ENCODE measurements around the gene RRAD.

The RRAD gene

DNA sequence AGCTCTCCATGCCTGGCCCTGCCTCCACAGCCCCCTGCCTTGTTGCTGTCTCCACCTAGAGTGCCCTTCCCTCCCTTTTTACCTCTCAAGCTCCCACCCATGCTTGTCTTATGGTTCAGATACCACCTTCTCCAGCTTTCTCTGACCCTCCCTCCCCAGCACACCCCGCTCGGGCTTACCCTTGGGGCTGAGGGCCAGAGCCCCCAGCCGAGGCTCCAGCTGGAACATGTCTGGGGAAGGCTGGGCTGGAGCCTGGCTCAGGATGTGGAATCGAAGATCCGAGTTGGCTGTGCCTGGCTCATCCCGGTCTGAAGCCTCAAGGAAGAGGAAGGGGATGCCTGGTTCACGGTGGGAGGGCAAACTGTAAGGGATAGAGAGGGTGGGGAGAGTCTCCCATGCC is 10.3 kb downstream of the RRAD start:
- TF ChIP-seq, protein P1, sequence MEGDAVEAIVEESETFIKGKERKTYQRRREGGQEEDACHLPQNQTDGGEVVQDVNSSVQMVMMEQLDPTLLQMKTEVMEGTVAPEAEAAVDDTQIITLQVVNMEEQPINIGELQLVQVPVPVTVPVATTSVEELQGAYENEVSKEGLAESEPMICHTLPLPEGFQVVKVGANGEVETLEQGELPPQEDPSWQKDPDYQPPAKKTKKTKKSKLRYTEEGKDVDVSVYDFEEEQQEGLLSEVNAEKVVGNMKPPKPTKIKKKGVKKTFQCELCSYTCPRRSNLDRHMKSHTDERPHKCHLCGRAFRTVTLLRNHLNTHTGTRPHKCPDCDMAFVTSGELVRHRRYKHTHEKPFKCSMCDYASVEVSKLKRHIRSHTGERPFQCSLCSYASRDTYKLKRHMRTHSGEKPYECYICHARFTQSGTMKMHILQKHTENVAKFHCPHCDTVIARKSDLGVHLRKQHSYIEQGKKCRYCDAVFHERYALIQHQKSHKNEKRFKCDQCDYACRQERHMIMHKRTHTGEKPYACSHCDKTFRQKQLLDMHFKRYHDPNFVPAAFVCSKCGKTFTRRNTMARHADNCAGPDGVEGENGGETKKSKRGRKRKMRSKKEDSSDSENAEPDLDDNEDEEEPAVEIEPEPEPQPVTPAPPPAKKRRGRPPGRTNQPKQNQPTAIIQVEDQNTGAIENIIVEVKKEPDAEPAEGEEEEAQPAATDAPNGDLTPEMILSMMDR (IDR thresholded peaks at IDR 0.05; ENCODE audit: control insufficient read depth, insufficient read depth, low read depth, low read length, missing control alignments) = no peak
- H3K4me3 ChIP-seq (ENCODE audit: control insufficient read depth, low read depth, low read length) = no peak overlapping the region
- DNase-seq (ENCODE audit: low read depth) = no peak

DNA sequence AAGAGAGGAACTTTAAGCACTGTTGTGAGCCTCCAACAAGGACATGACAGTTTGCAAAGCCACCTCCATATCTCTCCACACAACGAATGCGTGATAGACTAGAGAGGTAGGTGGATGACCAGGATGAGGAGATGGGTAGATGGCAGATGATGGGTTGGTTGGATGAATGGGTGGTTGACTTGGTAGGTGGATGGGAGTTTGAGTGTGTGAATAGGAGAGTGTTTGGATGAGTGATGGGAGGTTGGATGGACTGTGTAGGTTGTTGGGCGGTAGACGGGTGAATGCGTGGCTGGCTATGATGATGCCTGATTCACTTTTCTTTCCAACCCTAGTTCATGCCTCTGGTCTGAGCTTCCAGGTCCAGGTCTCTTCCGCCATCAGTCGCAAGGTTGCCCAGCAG is 10.8 kb downstream of the RRAD start:
- no peak overlapping the region for H3K4me3 ChIP-seq (ENCODE audit: control insufficient read depth, low read depth, low read length)
- DNase-seq (ENCODE audit: low read depth) = no peak
- TF ChIP-seq, protein P1 (IDR thresholded peaks at IDR 0.05; ENCODE audit: control insufficient read depth, insufficient read depth, low read depth, low read length, missing control alignments) = no peak

DNA sequence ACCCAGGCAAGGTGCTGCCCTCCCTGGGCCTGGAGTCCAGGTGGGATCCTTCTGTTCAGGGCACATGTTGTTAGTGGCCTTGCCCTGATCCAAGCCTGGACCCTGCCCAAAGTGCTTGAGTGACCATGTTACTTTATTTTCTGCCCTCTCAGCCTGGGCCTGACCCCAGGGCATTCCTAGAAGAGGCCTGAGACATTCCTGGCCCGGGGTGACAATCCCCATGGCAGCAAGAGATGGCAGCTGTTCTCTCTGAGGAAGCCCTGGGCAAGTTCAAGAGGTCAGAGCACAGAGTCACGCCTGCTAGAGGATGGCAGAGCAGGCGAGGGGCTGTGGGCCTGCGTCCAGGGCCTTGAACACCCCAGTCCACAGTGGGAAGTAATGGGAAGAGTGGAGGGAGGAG is 11.6 kb downstream of the RRAD start:
- TF ChIP-seq, protein P1 (IDR thresholded peaks at IDR 0.05; ENCODE audit: control insufficient read depth, insufficient read depth, low read depth, low read length, missing control alignments) = no peak
- no peak overlapping the region for H3K4me3 ChIP-seq (ENCODE audit: control insufficient read depth, low read depth, low read length)
- DNase-seq (ENCODE audit: low read depth) = no peak

- DNase-seq (ENCODE audit: low read depth) = no peak
- TF ChIP-seq, protein P1 (IDR thresholded peaks at IDR 0.05; ENCODE audit: control insufficient read depth, insufficient read depth, low read depth, low read length, missing control alignments) = no peak
- H3K4me3 ChIP-seq (ENCODE audit: control insufficient read depth, low read depth, low read length) = no peak overlapping the region
Observed at GRCh38 chr16:66913081-66913480, 12.3 kb downstream of the RRAD start.

GRCh38 chr16:66911801-66912200 is 13.5 kb downstream of the RRAD start:
- TF ChIP-seq, protein P1 (IDR thresholded peaks at IDR 0.05; ENCODE audit: control insufficient read depth, insufficient read depth, low read depth, low read length, missing control alignments) = no peak
- no peak for DNase-seq (ENCODE audit: low read depth)
- H3K4me3 ChIP-seq (ENCODE audit: control insufficient read depth, low read depth, low read length) = no peak overlapping the region

DNA sequence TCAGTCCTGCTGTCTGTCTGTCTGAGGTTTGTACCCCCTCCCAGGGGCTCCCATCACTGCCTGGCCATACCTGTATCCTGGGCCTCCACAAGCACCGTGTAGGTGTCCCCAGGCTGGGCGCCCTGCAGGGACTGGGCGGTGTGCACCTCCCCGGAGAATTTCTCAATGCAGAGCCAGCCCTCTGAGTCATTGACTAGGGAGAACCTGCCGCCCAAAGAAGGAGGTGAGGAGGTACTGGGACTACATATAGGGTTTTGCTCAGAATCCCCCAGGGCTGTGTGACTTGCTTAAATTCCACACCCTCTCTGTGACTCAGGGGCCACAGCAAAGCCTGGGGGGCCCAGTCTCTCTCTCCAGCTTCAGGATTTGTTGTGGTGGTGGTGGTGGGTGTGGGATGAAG is 14.2 kb downstream of the RRAD start:
- no peak overlapping the region for H3K4me3 ChIP-seq (ENCODE audit: control insufficient read depth, low read depth, low read length)
- TF ChIP-seq, protein P1 (IDR thresholded peaks at IDR 0.05; ENCODE audit: control insufficient read depth, insufficient read depth, low read depth, low read length, missing control alignments) = no peak
- DNase-seq (ENCODE audit: low read depth) = no peak

All from AG09309 (cell line).